Stomach (tissue), 9 donors: ENCODE measurements around the gene FITM1. TPM values are rescaled to one million over a fixed set of nuclear protein-coding genes. Genes with fewer than 3 reads are reported as not detected.

Source experiments
- DNase-seq, 2 donors: peaks; one replicate each; pipeline versions ENCODE4 v3.0.0 to v3.0.0-alpha.2; 2013 to 2019
- H3K27ac ChIP-seq, 5 donors: fragments of 200-600 bp in 4 of 5; sonication (generic) in 4 of 5; one replicate each; pipeline ENCODE4 v1.5.1; 2013 to 2019; ENCODE audit warnings: mild to moderate bottlenecking in 1 of 5, moderate library complexity in 1 of 5
- H3K27me3 ChIP-seq, 3 donors: fragments of 200-600 bp; sonication (generic); one replicate each; pipeline ENCODE4 v1.5.1; 2017 to 2019; ENCODE audit warnings: mixed run types in 1 of 3
- H3K36me3 ChIP-seq, 4 donors: fragments of 200-600 bp; sonication (generic); 1 replicate in 3 of 4; 2 replicates in 1 of 4; pipeline ENCODE4 v1.5.1; 2016 to 2019
- H3K4me1 ChIP-seq, 4 donors: fragments of 200-600 bp; sonication (generic); one replicate each; pipeline ENCODE4 v1.5.1; 2016 to 2019
- H3K4me3 ChIP-seq, 4 donors: fragments of 200-600 bp; sonication (generic) in 3 of 4; one replicate each; pipeline ENCODE4 v1.5.1; 2016 to 2019; ENCODE audit warnings: mild to moderate bottlenecking in 1 of 4
- H3K9me3 ChIP-seq, 4 donors: fragments of 200-600 bp; sonication (generic); one replicate each; pipeline ENCODE4 v1.5.1; 2016 to 2019
- EP300 ChIP-seq: sonication (generic); formaldehyde crosslinking; IDR thresholded peaks from one replicate; pipeline ENCODE4 v1.6.1; 2017; ENCODE audit warnings: antibody characterized with exemption
- POLR2A ChIP-seq, 4 donors: fragments of 450-650 bp; IDR thresholded peaks; one replicate each; pipeline ENCODE4 v1.6.1; 2016; ENCODE audit warnings: antibody characterized with exemption in 4 of 4, control low read depth in 2 of 4, mild to moderate bottlenecking in 1 of 4, moderate library complexity in 1 of 4
- POLR2AphosphoS5 ChIP-seq, 3 donors: sonication (generic); formaldehyde crosslinking; IDR thresholded peaks; one replicate each; pipeline ENCODE4 v1.6.1; 2016; ENCODE audit warnings: antibody characterized with exemption in 3 of 3
- whole genome bisulfite sequencing, 5 donors: extraction: QIAGEN DNeasy Blood & Tissue Kit in 3 of 5; methylation state at CpG; one replicate each; pipeline versions ENCODE4 v1.1.5 to v1.1.7; 2013 to 2018; 5-methylcytosine and 5-hydroxymethylcytosine counted together
- intact Hi-C: fragments of 100-400 bp; cut with DNase I; formaldehyde crosslinking; loops from one replicate; pipeline ENCODE4 v1.15.1; 2023; ENCODE audit warnings: low total_unique reads
- polyA plus RNA-seq, 3 donors: library from polyadenylated mRNA; stranded (reverse); fragments of 200-250 nt; gene quantifications; one replicate each; pipeline ENCODE4 v1.2.3, GENCODE V29; 2013
- total RNA-seq, 5 donors: library from RNA; depleted of rRNA; stranded (reverse); fragments of >200 nt; gene quantifications; one replicate each; pipeline versions ENCODE4 v1.1.0 to v1.2.3, GENCODE V29; 2014 to 2016
- TF ChIP-seq, protein P1 (sequence below), 7 experiments: fragments of 450-650 bp in 4 of 7; fragments of 200-600 bp in 3 of 7; sonication (generic) in 3 of 7; IDR thresholded peaks; one replicate each; pipeline ENCODE4 v1.5.1; 2016 to 2019; ENCODE audit warnings: antibody characterized with exemption in 7 of 7, control low read depth in 2 of 7, mild to moderate bottlenecking in 1 of 7
- donor health status: healthy with polysubstance abuse.
- donor health status: Bipolar disorder and iron deficiency.
- donor health status: healthy.

The FITM1 gene
- total and polyA plus RNA-seq, 8 donors = 0.87 to 80.5 (median 2.2) TPM; not detected in 3

- Histone ChIP-seq H3K9me3 (no peaks in the 10 kb centered on the region), H3K27ac (no peak overlapping the region), H3K4me1 (peaks cover 6 to 19% (median 17%) of the 10 kb centered on the region in 4 donors), H3K27me3 (peaks cover 0 to 17% (median 0%) of the 10 kb centered on the region in 3 donors), H3K36me3 (no peaks in the 10 kb centered on the region), H3K4me3 (no peak overlapping the region)
- 73 to 87% (median 81%) methylated on average over 3 of the region's 3 CpGs for WGBS, 5 donors
- DNase-seq = no peak
- TF ChIP-seq POLR2A (IDR thresholded peaks at IDR 0.05) (no peak), POLR2AphosphoS5 (IDR thresholded peaks at IDR 0.05) (no peak), EP300 (no peak)
- TF ChIP-seq, protein P1, sequence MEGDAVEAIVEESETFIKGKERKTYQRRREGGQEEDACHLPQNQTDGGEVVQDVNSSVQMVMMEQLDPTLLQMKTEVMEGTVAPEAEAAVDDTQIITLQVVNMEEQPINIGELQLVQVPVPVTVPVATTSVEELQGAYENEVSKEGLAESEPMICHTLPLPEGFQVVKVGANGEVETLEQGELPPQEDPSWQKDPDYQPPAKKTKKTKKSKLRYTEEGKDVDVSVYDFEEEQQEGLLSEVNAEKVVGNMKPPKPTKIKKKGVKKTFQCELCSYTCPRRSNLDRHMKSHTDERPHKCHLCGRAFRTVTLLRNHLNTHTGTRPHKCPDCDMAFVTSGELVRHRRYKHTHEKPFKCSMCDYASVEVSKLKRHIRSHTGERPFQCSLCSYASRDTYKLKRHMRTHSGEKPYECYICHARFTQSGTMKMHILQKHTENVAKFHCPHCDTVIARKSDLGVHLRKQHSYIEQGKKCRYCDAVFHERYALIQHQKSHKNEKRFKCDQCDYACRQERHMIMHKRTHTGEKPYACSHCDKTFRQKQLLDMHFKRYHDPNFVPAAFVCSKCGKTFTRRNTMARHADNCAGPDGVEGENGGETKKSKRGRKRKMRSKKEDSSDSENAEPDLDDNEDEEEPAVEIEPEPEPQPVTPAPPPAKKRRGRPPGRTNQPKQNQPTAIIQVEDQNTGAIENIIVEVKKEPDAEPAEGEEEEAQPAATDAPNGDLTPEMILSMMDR (IDR thresholded peaks at IDR 0.05) = no peak
- intact Hi-C loops = no loop called here
These were observed 47.0 kb upstream of the FITM1 start for GRCh38 chr14:24083462-24083861.

- Histone ChIP-seq H3K27me3 (peaks cover 0 to 17% (median 0%) of the 10 kb centered on the region in 3 donors), H3K27ac (no peak overlapping the region), H3K9me3 (no peaks in the 10 kb centered on the region), H3K4me1 (peaks cover 6 to 19% (median 17%) of the 10 kb centered on the region in 4 donors), H3K4me3 (no peak overlapping the region), H3K36me3 (no peaks in the 10 kb centered on the region)
- no peak for DNase-seq
- 89 to 98% (median 95%) methylated on average over 2 of the region's 2 CpGs for WGBS, 5 donors
- intact Hi-C loops = no loop called here
- TF ChIP-seq POLR2AphosphoS5 (IDR thresholded peaks at IDR 0.05) (no peak), POLR2A (IDR thresholded peaks at IDR 0.05) (no peak), EP300 (no peak)
- TF ChIP-seq, protein P1 (IDR thresholded peaks at IDR 0.05) = no peak
These were observed 46.0 kb upstream of the FITM1 start for GRCh38 chr14:24084440-24084839.

DNA sequence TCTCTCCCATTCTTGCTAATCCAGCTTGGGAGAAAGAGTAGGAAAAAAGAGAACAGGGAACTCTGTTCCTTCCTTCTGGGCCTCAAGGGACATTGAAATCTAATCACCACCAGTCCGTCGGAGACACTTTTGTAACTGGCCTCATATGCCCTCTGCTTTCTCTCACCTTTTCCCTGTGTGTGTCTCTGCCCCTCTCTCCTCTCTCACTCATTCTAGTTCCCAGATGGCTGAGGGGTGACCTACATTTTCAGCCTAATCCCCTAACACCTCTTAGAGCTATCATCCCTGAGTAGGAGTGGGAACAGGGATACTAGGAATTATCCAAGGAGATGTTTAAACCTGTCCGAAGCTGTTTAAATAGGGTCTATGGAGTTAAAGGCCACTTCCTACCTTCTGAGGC is 45.2 kb upstream of the FITM1 start:
- no peak overlapping the region for H3K4me3 ChIP-seq
- intact Hi-C loops = no loop called here
- 90 to 100% (median 93%) methylated on average over 3 of the region's 3 CpGs for WGBS, 5 donors
- peaks cover 6 to 18% (median 17%) of the 10 kb centered on the region in 4 donors for H3K4me1 ChIP-seq
- no peaks in the 10 kb centered on the region for H3K36me3 ChIP-seq
- DNase-seq = no peak
- H3K9me3 ChIP-seq = no peaks in the 10 kb centered on the region
- no peak overlapping the region for H3K27ac ChIP-seq
- TF ChIP-seq POLR2AphosphoS5 (IDR thresholded peaks at IDR 0.05) = no peak
- TF ChIP-seq EP300 = no peak
- TF ChIP-seq POLR2A (IDR thresholded peaks at IDR 0.05) = no peak
- TF ChIP-seq, protein P1 (IDR thresholded peaks at IDR 0.05) = no peak
- H3K27me3 ChIP-seq = peaks cover 0 to 17% (median 0%) of the 10 kb centered on the region in 3 donors

DNA sequence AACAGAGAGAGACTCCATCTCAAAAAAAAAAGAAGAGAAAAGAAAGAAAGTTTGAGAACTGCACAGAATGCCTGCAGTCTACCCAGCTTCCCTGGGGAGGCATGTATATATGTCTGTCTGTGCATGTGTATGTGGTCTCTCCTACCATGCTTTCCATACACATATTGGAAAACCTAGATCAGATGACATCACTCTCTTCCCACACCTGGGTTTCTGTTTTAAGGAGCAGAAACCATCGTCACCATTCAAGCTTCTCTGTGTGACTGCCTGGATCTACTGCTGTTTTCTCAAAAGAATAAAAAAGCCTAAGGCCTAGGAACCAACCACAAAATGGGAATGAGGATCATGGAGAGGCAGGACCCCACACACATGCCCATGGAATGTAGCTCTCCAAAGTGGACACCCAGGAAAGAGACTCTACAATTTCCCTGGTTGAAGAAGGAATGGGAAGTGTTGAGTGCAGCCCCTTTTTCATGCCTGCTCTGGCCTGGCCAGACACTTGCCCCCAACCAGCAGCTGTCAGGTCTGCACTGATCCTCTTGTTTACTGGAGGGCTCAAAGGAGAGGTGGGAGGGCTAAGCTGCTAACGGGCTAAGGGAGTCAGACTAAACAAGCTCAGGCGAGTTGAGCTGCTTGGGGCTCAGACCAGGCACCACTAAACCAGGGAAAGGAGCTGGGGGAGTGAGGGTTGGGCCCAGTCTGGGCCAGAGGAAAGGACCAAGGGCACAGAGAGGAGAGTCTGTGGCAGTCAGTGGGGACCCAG is 44.1 kb upstream of the FITM1 start:
- no peak for DNase-seq
- 78 to 87% (median 83%) methylated on average over 3 of the region's 3 CpGs for WGBS, 5 donors
- Histone ChIP-seq H3K27ac (no peak overlapping the region), H3K27me3 (peaks cover 0 to 12% (median 0%) of the 10 kb centered on the region in 3 donors), H3K9me3 (no peaks in the 10 kb centered on the region), H3K4me3 (no peak overlapping the region), H3K4me1 (peaks cover 0 to 18% (median 8%) of the 10 kb centered on the region in 4 donors), H3K36me3 (no peaks in the 10 kb centered on the region)
- TF ChIP-seq, protein P1 (IDR thresholded peaks at IDR 0.05) = no peak
- TF ChIP-seq EP300 = no peak
- TF ChIP-seq POLR2AphosphoS5 (IDR thresholded peaks at IDR 0.05) = no peak
- TF ChIP-seq POLR2A (IDR thresholded peaks at IDR 0.05) = no peak
- intact Hi-C loops = no loop called here
